Endothelial cell of umbilical vein (primary cell): ENCODE measurements around the gene UBQLNL. TPM values are rescaled to one million over a fixed set of nuclear protein-coding genes. Genes with fewer than 3 reads are reported as not detected.

ENCODE experiments used
- BruUV-seq: library from RNA; stranded (reverse); fragments of 400-500 nt; replicated peaks from 2 replicates; lab custom pipeline; 2021; lab: Mats Ljungman, UMichigan
- CTCF ChIA-PET: fragments of 300-600, 350-600 bp; sonication (Branson Sonifier 250); formaldehyde crosslinking; loops from one replicate; lab custom pipeline; 2021; ENCODE audit warnings: antibody characterized with exemption, inconsistent platforms; lab: Charles Lee
- POLR2A ChIA-PET: fragments of 300-600, 350-600 bp; sonication (Branson Sonifier 250); formaldehyde crosslinking; loops from one replicate; lab custom pipeline; 2021; ENCODE audit warnings: antibody characterized with exemption, inconsistent platforms; lab: Charles Lee
- DNase-seq: peaks from one replicate; pipeline ENCODE4 v3.0.0-alpha.2; 2011; ENCODE audit warnings: low read depth, low spot score
- FAIRE-seq: peaks from 2 replicates; lab custom pipeline; 2011; peaks lifted over from hg19 to GRCh38; lab: Jason Lieb, UNC
- H2AFZ ChIP-seq: 2 replicates; pipeline ENCODE4 v1.6.0; 2012; ENCODE audit warnings: low read depth, low read length, control low read depth, inconsistent platforms
- H3K27ac ChIP-seq: 2 replicates; pipeline ENCODE4 v1.5.1; 2011; ENCODE audit warnings: low read depth, mild to moderate bottlenecking, control low read depth, low read length, moderate library complexity; ENCODE audit not compliant: insufficient read depth
- H3K27me3 ChIP-seq, 2 experiments: 2 replicates each; pipeline versions ENCODE4 v1.6.0 to v1.6.1; 2011; ENCODE audit warnings: low read length in 2 of 2, mixed read lengths in 1 of 2; ENCODE audit not compliant: control insufficient read depth in 2 of 2, insufficient read depth in 2 of 2
- H3K36me3 ChIP-seq, 2 experiments: 2 replicates in 1 of 2; 3 replicates in 1 of 2; pipeline ENCODE4 v1.5.1; 2011; ENCODE audit warnings: low read length in 2 of 2, mild to moderate bottlenecking in 1 of 2, moderate library complexity in 1 of 2; ENCODE audit not compliant: control insufficient read depth in 2 of 2, insufficient read depth in 2 of 2; ENCODE audit errors: extremely low read depth in 1 of 2
- H3K4me1 ChIP-seq: 3 replicates; pipeline ENCODE4 v1.5.1; 2011; ENCODE audit warnings: mild to moderate bottlenecking, low read length; ENCODE audit not compliant: control insufficient read depth, insufficient read depth; ENCODE audit errors: extremely low read depth
- H3K4me2 ChIP-seq: 2 replicates; pipeline ENCODE4 v1.6.1; 2011; ENCODE audit warnings: low read length, control low read depth, mixed read lengths; ENCODE audit not compliant: insufficient read depth
- H3K4me3 ChIP-seq, 3 experiments: fragments of 200-600 bp in 1 of 3; sonication (generic), shearing (Covaris generic) in 1 of 3; replicated peaks in 1 of 3; 2 replicates each; pipeline ENCODE4 v1.5.1; 2011 to 2016; ENCODE audit warnings: control low read depth in 3 of 3, low read length in 3 of 3, mild to moderate bottlenecking in 2 of 3, inconsistent platforms in 1 of 3, low read depth in 1 of 3, moderate library complexity in 1 of 3; ENCODE audit not compliant: insufficient read depth in 1 of 3
- H3K79me2 ChIP-seq: 2 replicates; pipeline ENCODE4 v1.6.0; 2012; ENCODE audit warnings: low read length, inconsistent platforms; ENCODE audit not compliant: control insufficient read depth, insufficient read depth
- H3K9ac ChIP-seq: replicated peaks from 2 replicates; pipeline ENCODE3; 2011; ENCODE audit warnings: low read length, control low read depth; ENCODE audit not compliant: insufficient read depth; ENCODE audit errors: extremely low read depth
- H3K9me1 ChIP-seq: replicated peaks from 3 replicates; pipeline ENCODE4 v1.6.0; 2011; ENCODE audit warnings: mild to moderate bottlenecking, low read length; ENCODE audit not compliant: control insufficient read depth, insufficient read depth; ENCODE audit errors: extremely low read depth
- H3K9me3 ChIP-seq: replicated peaks from 2 replicates; pipeline ENCODE4 v1.5.1; 2012; ENCODE audit warnings: low read length, inconsistent platforms; ENCODE audit not compliant: control insufficient read depth, insufficient read depth
- H4K20me1 ChIP-seq: replicated peaks from 2 replicates; pipeline ENCODE3; 2011; ENCODE audit warnings: mild to moderate bottlenecking, low read length; ENCODE audit not compliant: control insufficient read depth, insufficient read depth; ENCODE audit errors: extremely low read depth
- CTCF ChIP-seq, 2 donors: IDR thresholded peaks; 1 replicate in 1 of 2; 2 replicates in 1 of 2; pipeline ENCODE4 v1.5.1; 2011; ENCODE audit warnings: low read length in 2 of 2, mild to moderate bottlenecking in 2 of 2, moderate library complexity in 2 of 2, control low read depth in 1 of 2, inconsistent platforms in 1 of 2, low read depth in 1 of 2; ENCODE audit not compliant: insufficient read depth in 1 of 2; ENCODE audit errors: extremely low read depth in 1 of 2
- EZH2 ChIP-seq: IDR thresholded peaks from 2 replicates; pipeline ENCODE4 v1.6.1; 2012; ENCODE audit warnings: borderline replicate concordance, low read depth, mild to moderate bottlenecking, moderate library complexity, low read length, inconsistent platforms; ENCODE audit not compliant: severe bottlenecking
- FOS ChIP-seq: IDR thresholded peaks from 2 replicates; pipeline ENCODE4 v1.6.1; 2011; ENCODE audit warnings: mild to moderate bottlenecking, low read length, moderate library complexity, borderline replicate concordance; ENCODE audit not compliant: insufficient read depth
- GATA2 ChIP-seq: IDR thresholded peaks from 2 replicates; pipeline ENCODE4 v1.7.0; 2011; ENCODE audit warnings: low read depth, mild to moderate bottlenecking, moderate library complexity, mixed read lengths, low read length; ENCODE audit not compliant: insufficient read length, insufficient read depth
- JUN ChIP-seq: IDR thresholded peaks from 2 replicates; pipeline ENCODE4 v1.6.1; 2011; ENCODE audit warnings: borderline replicate concordance, low read depth; ENCODE audit not compliant: insufficient read length, insufficient read depth
- MYC ChIP-seq: IDR thresholded peaks from one replicate; pipeline ENCODE4 v1.6.1; 2011; ENCODE audit warnings: mild to moderate bottlenecking, low read depth, low read length
- POLR2A ChIP-seq: IDR thresholded peaks from 2 replicates; pipeline ENCODE4 v1.6.1; 2012; ENCODE audit warnings: low read depth, mild to moderate bottlenecking, control low read depth, low read length
- POLR2AphosphoS5 ChIP-seq: IDR thresholded peaks from 2 replicates; pipeline ENCODE4 v1.6.1; 2012; ENCODE audit warnings: low read depth, mild to moderate bottlenecking, control low read depth, low read length, moderate library complexity; ENCODE audit not compliant: insufficient read depth
- dilution Hi-C: fragments of 300-500 bp; cut with MboI; formaldehyde crosslinking; loops from one replicate; pipeline ENCODE4 v1.15.0; 2019; ENCODE audit warnings: low sequenced_read_pairs; ENCODE audit not compliant: extremely low pct_ligation_motif_present
- intact Hi-C: fragments of 100-400 bp; cut with micrococcal nuclease; formaldehyde crosslinking; loops from one replicate; pipeline ENCODE4 v1.10.0; 2022
- polyA plus RNA-seq, 4 experiments: library from polyadenylated mRNA; depleted of rRNA in 3 of 4; stranded (reverse) in 3 of 4; unstranded in 1 of 4; fragments of >200 nt; gene quantifications; 2 replicates each; pipeline versions ENCODE4 v1.2.1 to v1.2.3, GENCODE V29; 2011 to 2012; ENCODE audit warnings: missing spikeins in 1 of 4
- total RNA-seq: library from RNA; stranded (reverse); gene quantifications from 2 replicates; pipeline ENCODE4 v1.2.3, GENCODE V29; 2021
- TF ChIP-seq, protein P1 (sequence below): IDR thresholded peaks from 2 replicates; pipeline ENCODE4 v1.6.1; 2011; ENCODE audit not compliant: insufficient read depth, insufficient read length

UBQLNL gene
- total and polyA plus RNA-seq, 2 donors (not counting 3 experiments of a cell fraction or from before 2014, with no cell fraction given), result 0.33 to 0.48 TPM

GRCh38 chr11:5527716-5528115 lies 11.2 kb upstream of the UBQLNL start:
- Histone ChIP-seq H3K9ac (no peak overlapping the region), H4K20me1 (no peaks in the 10 kb centered on the region), H3K4me2 (no peak overlapping the region), H3K27me3 (no peaks in the 10 kb centered on the region), H3K27ac (no peak overlapping the region), H3K9me3 (no peaks in the 10 kb centered on the region), H3K4me3 (no peak overlapping the region), H3K36me3 (no peaks in the 10 kb centered on the region), H3K4me1 (no peaks in the 10 kb centered on the region), H3K79me2 (no peaks in the 10 kb centered on the region), H3K9me1 (no peaks in the 10 kb centered on the region), H2AFZ (no peak overlapping the region)
- TF ChIP-seq, protein P1, sequence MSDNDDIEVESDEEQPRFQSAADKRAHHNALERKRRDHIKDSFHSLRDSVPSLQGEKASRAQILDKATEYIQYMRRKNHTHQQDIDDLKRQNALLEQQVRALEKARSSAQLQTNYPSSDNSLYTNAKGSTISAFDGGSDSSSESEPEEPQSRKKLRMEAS, result no peak
- TF ChIP-seq EZH2 (no peak), FOS (no peak), POLR2A (no peak), JUN (no peak), GATA2 (no peak), POLR2AphosphoS5 (no peak), CTCF (IDR thresholded peaks at IDR 0.05; ENCODE audit: extremely low read depth in 1 of 2, insufficient read depth in 1 of 2, low read depth in 1 of 2, low read length in 2 of 2) (no peak), MYC (no peak)
- FAIRE-seq (no peak), DNase-seq (no peak)
- intact Hi-C loops (no loop called here), dilution Hi-C loops (no loop called here)
- ChIA-PET CTCF (no interaction called here), POLR2A (no interaction called here)
- BruUV-seq, result no TSS peak
